ENCODE data around the gene ANKMY1. TPM values are rescaled to one million over a fixed set of nuclear protein-coding genes. Genes with fewer than 3 reads are reported as not detected.

ANKMY1 gene
- total and polyA plus RNA-seq, 10 donors, result 7.6 to 45.5 (median 29.4) TPM

GRCh38 chr2:240503375-240503774 lies 54.4 kb downstream of the ANKMY1 start:
- peak; percentile 22 for DNase-seq
- peaks cover 0 to 62% (median 14%) of the 10 kb centered on the region in 6 donors for H3K36me3 ChIP-seq
- TF ChIP-seq POLR2AphosphoS5 (IDR thresholded peaks at IDR 0.05), result no peak
- TF ChIP-seq, protein P1, sequence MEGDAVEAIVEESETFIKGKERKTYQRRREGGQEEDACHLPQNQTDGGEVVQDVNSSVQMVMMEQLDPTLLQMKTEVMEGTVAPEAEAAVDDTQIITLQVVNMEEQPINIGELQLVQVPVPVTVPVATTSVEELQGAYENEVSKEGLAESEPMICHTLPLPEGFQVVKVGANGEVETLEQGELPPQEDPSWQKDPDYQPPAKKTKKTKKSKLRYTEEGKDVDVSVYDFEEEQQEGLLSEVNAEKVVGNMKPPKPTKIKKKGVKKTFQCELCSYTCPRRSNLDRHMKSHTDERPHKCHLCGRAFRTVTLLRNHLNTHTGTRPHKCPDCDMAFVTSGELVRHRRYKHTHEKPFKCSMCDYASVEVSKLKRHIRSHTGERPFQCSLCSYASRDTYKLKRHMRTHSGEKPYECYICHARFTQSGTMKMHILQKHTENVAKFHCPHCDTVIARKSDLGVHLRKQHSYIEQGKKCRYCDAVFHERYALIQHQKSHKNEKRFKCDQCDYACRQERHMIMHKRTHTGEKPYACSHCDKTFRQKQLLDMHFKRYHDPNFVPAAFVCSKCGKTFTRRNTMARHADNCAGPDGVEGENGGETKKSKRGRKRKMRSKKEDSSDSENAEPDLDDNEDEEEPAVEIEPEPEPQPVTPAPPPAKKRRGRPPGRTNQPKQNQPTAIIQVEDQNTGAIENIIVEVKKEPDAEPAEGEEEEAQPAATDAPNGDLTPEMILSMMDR (IDR thresholded peaks at IDR 0.05 in 8 of 11, conservative IDR thresholded peaks at IDR 0.05 in 3 of 11), result no peak
- no peak for TF ChIP-seq POLR2A (IDR thresholded peaks at IDR 0.05)
- intact Hi-C loops (cut with DNase I; ENCODE audit: low total_unique reads), result no loop called here
- no peak overlapping the region for H3K27ac ChIP-seq
- 92 to 96% (median 95%) methylated on average over 9 of the region's 9 CpGs for WGBS, 5 donors
- H3K4me3 ChIP-seq, result no peak overlapping the region
- no peaks in the 10 kb centered on the region for H3K9me3 ChIP-seq
- H3K4me1 ChIP-seq, result no peaks in the 10 kb centered on the region
- no peaks in the 10 kb centered on the region for H3K27me3 ChIP-seq (replicated peaks in 1 of 7)

GRCh38 chr2:240502430-240503121 lies 55.2 kb downstream of the ANKMY1 start:
- 81 to 91% (median 90%) methylated on average over 14 of the region's 14 CpGs for WGBS, 5 donors
- no peak overlapping the region for H3K27ac ChIP-seq
- intact Hi-C loops (cut with DNase I; ENCODE audit: low total_unique reads), result no loop called here
- no peaks in the 10 kb centered on the region for H3K4me1 ChIP-seq
- H3K9me3 ChIP-seq, result no peaks in the 10 kb centered on the region
- DNase-seq, result peak; percentile 37
- H3K27me3 ChIP-seq (replicated peaks in 1 of 7), result no peaks in the 10 kb centered on the region
- TF ChIP-seq, protein P1 (IDR thresholded peaks at IDR 0.05 in 8 of 11, conservative IDR thresholded peaks at IDR 0.05 in 3 of 11), result no peak
- TF ChIP-seq POLR2AphosphoS5 (IDR thresholded peaks at IDR 0.05) (no peak), POLR2A (IDR thresholded peaks at IDR 0.05) (no peak)
- H3K4me3 ChIP-seq, result no peak overlapping the region
- H3K36me3 ChIP-seq, result peaks cover 0 to 70% (median 15%) of the 10 kb centered on the region in 6 donors

- peak; percentile 59 for DNase-seq
- WGBS, 5 donors, result 87 to 98% (median 93%) methylated on average over 5 of the region's 5 CpGs
- TF ChIP-seq POLR2A (IDR thresholded peaks at IDR 0.05) (no peak), POLR2AphosphoS5 (IDR thresholded peaks at IDR 0.05) (no peak)
- TF ChIP-seq, protein P1 (IDR thresholded peaks at IDR 0.05 in 8 of 11, conservative IDR thresholded peaks at IDR 0.05 in 3 of 11), result no peak
- H3K4me1 ChIP-seq, result no peaks in the 10 kb centered on the region
- no peak overlapping the region for H3K27ac ChIP-seq
- no peak overlapping the region for H3K4me3 ChIP-seq
- H3K36me3 ChIP-seq, result peaks cover 0 to 75% (median 18%) of the 10 kb centered on the region in 6 donors
- intact Hi-C loops (cut with DNase I; ENCODE audit: low total_unique reads), result no loop called here
- no peaks in the 10 kb centered on the region for H3K27me3 ChIP-seq (replicated peaks in 1 of 7)
- no peaks in the 10 kb centered on the region for H3K9me3 ChIP-seq
Observed at GRCh38 chr2:240502059-240502429, 55.7 kb downstream of the ANKMY1 start.

GRCh38 chr2:240501531-240501991 lies 56.2 kb downstream of the ANKMY1 start:
- H3K9me3 ChIP-seq, result no peaks in the 10 kb centered on the region
- H3K4me1 ChIP-seq, result no peaks in the 10 kb centered on the region
- no peak overlapping the region for H3K27ac ChIP-seq
- intact Hi-C loops (cut with DNase I; ENCODE audit: low total_unique reads), result no loop called here
- no peaks in the 10 kb centered on the region for H3K27me3 ChIP-seq (replicated peaks in 1 of 7)
- TF ChIP-seq POLR2A (IDR thresholded peaks at IDR 0.05) (no peak), POLR2AphosphoS5 (IDR thresholded peaks at IDR 0.05) (no peak)
- TF ChIP-seq, protein P1 (IDR thresholded peaks at IDR 0.05 in 8 of 11, conservative IDR thresholded peaks at IDR 0.05 in 3 of 11), result no peak
- 81 to 95% (median 91%) methylated on average over 9 to 13 of the region's 13 CpGs for WGBS, 5 donors
- no peak overlapping the region for H3K4me3 ChIP-seq
- DNase-seq, result peak; percentile 70
- peaks cover 0 to 80% (median 20%) of the 10 kb centered on the region in 6 donors for H3K36me3 ChIP-seq

Measured in spleen (tissue), 11 donors.